ENCODE measurements around the gene ILRUN.

GRCh38 chr6:34664256-34664971, 32.2 kb downstream of the ILRUN start:
- no peak for TF ChIP-seq CTCF (IDR thresholded peaks at IDR 0.05)
- TF ChIP-seq POLR2A (IDR thresholded peaks at IDR 0.05), result no peak

Data from testis (tissue), 2 donors.